GM13976 (cell line): ENCODE results near the gene CGB8.
A peak's percentile ranks its signal among the peaks of the same experiment; 100 is the strongest.

Source experiments
- DNase-seq: peaks from one replicate; pipeline ENCODE4 v3.0.0; 2012; ENCODE audit warnings: low spot score
- CTCF ChIP-seq: IDR thresholded peaks from 2 replicates; pipeline ENCODE4 v1.5.1; 2012; ENCODE audit warnings: borderline replicate concordance, mild to moderate bottlenecking; ENCODE audit not compliant: insufficient read depth; ENCODE audit errors: extremely low read depth, missing control alignments, control extremely low read depth
- in situ Hi-C: fragments of 300-500 bp; cut with MboI; formaldehyde crosslinking; loops from one replicate; pipeline ENCODE4 v1.12.0; 2022; ENCODE audit warnings: low sequenced_read_pairs, mixed read lengths, inconsistent platforms; ENCODE audit not compliant: unreplicated experiment

CGB8 gene

GRCh38 chr19:49064768-49065611 lies 16.1 kb upstream of the CGB8 start, which contains the start of gene NTF4:
NTF4 (minus strand) TSS chr19:49064818; CDS start chr19:49061997, 2,821 bp downstream.
- no peak for DNase-seq
- in situ Hi-C loops, result no loop called here
- no peak for TF ChIP-seq CTCF

- in situ Hi-C loops, result no loop called here
- no peak for DNase-seq
- no peak for TF ChIP-seq CTCF
These were observed 15.2 kb upstream of the CGB8 start for GRCh38 chr19:49064029-49064629.

DNA sequence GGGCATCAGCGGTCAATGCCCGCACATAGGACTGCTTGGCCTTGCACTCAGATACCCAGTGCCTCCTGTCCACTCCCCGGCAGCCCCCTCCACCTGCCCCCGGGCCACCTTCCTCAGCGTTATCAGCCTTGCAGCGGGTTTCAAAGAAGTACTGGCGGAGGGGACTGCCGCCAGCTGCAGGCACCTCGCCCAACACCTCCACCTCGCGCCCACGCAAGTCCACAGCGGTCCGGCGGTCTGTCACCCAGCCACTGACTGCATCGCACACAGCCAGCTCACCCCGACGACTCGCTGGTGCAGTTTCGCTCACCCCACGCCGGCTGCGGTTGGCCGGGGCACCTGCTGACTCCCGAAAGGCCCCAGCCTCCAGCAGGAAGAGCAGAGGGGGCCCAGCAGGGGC lies 12.5 kb upstream of the CGB8 start:
- in situ Hi-C loops, result no loop called here
- no peak for TF ChIP-seq CTCF
- peak; percentile 71 for DNase-seq

DNA sequence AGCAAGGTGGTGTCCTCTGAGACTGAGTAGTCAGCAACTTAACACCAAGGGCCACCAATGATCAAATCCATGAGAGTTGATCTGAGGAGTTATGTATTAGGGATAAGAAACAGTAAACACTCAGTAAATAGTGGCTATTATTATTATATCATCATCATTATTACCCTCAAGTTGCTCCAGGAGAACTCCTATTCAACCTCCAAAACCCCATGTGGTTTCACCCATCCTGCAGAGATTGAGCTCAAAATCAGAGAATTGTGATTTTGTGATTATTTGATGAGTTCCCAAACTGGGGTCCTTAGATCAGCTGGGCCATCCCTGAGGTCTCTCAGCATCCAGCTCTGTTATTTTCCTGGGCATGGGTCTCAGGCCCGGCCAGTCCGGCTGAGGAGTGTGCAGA lies 12.1 kb upstream of the CGB8 start:
- DNase-seq, result no peak
- in situ Hi-C loops, result no loop called here
- no peak for TF ChIP-seq CTCF

DNA sequence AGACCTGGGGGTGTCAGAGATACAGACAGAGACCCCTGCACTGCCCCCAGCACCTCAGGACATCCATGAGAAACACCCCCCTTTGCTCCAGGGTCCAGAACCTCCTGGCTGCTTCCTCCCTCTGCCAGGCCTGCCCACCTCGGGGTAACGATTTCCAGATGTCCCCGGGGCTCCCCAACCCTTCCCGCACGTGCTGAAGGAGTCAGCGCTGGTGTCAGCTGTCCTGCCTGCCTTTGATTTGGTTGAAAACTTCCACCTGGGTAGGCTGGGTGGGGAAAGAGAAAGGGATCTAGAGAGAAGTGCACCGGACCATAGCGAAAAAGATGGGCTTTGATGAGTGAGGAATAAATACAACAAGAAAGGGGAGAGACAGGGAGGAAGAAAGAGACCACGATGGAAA lies 10.1 kb upstream of the CGB8 start:
- DNase-seq, result no peak
- no peak for TF ChIP-seq CTCF

GRCh38 chr19:49058562-49058961 lies 9.7 kb upstream of the CGB8 start:
- no peak for TF ChIP-seq CTCF
- in situ Hi-C loops, result no loop called here
- peak; percentile 55 for DNase-seq

More for the DNA sequence above, 10.1 kb upstream of the CGB8 start:
- in situ Hi-C loops, result no loop called here
